ENCODE results near the gene PHKA1. TPM values are rescaled to one million over a fixed set of nuclear protein-coding genes. Genes with fewer than 3 reads are reported as not detected.

Gene PHKA1
- total RNA-seq, 6 experiments from 2014 or later = 0.09 to 0.12 TPM; not detected in 4

DNA sequence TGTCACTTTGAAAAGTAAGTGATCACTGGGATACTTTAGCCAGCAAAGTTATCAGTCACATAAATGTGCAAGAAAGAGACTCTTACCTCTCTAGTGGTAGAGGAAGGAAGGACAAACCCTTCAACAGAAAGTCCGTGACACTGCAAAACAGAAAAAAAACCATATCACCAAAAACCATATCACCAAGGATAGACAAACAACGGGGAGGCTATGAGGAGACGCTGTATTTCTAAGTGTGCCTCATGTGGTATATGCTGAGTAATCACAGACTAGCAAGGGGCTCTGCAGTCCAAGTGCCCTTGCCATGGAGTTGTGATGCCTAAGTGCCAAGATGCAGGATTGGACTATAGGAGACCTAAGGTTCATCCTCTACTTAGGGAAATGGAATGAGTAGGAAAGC, 129.9 kb downstream of the PHKA1 start:
- Mint-ChIP-seq H3K36me3 (ENCODE audit: low read depth) (no peaks in the 10 kb centered on the region), H3K27ac (no peak overlapping the region), H3K27me3 (ENCODE audit: insufficient read depth) (peaks cover 10% of the 10 kb centered on the region; the same call in 1 of the 2 replicates), H3K9me3 (no peaks in the 10 kb centered on the region), H3K4me1 (ENCODE audit: low read depth) (no peaks in the 10 kb centered on the region), H3K4me3 (no peak overlapping the region)
- TF ChIP-seq, protein P1, sequence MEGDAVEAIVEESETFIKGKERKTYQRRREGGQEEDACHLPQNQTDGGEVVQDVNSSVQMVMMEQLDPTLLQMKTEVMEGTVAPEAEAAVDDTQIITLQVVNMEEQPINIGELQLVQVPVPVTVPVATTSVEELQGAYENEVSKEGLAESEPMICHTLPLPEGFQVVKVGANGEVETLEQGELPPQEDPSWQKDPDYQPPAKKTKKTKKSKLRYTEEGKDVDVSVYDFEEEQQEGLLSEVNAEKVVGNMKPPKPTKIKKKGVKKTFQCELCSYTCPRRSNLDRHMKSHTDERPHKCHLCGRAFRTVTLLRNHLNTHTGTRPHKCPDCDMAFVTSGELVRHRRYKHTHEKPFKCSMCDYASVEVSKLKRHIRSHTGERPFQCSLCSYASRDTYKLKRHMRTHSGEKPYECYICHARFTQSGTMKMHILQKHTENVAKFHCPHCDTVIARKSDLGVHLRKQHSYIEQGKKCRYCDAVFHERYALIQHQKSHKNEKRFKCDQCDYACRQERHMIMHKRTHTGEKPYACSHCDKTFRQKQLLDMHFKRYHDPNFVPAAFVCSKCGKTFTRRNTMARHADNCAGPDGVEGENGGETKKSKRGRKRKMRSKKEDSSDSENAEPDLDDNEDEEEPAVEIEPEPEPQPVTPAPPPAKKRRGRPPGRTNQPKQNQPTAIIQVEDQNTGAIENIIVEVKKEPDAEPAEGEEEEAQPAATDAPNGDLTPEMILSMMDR (IDR thresholded peaks at IDR 0.05) = no peak
- no peak for DNase-seq

- H3K36me3 Mint-ChIP-seq (ENCODE audit: low read depth) = no peaks in the 10 kb centered on the region
- no peak overlapping the region for H3K27ac Mint-ChIP-seq
- H3K9me3 Mint-ChIP-seq = no peaks in the 10 kb centered on the region
- TF ChIP-seq, protein P1 (IDR thresholded peaks at IDR 0.05) = no peak
- no peak overlapping the region for H3K4me3 Mint-ChIP-seq
- no peaks in the 10 kb centered on the region for H3K4me1 Mint-ChIP-seq (ENCODE audit: low read depth)
- DNase-seq = no peak
- H3K27me3 Mint-ChIP-seq (ENCODE audit: insufficient read depth) = peaks cover 4% of the 10 kb centered on the region
Observed at GRCh38 chrX:72576141-72576894, 137.8 kb downstream of the PHKA1 start.

DNA sequence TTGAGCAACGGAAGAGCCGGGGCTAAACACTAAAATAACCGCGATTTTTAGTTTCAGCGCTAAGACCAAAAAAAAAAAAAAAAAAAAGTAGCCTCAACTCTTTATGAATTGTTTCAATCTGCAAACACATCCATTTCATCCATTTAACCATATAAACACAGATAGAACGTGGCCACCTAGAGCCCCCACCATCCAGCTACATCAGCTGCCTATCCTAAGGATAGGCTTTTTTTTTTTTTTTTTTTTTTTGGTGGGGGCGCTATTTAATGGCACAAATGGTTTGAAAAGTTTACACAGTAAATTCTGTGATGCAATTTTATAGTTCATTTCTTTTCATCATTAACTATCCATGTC, 141.0 kb downstream of the PHKA1 start:
- no peaks in the 10 kb centered on the region for H3K36me3 Mint-ChIP-seq (ENCODE audit: low read depth)
- H3K9me3 Mint-ChIP-seq = no peaks in the 10 kb centered on the region
- peak overlapping the region; percentile 96 for H3K4me3 Mint-ChIP-seq
- no peak for DNase-seq
- H3K27me3 Mint-ChIP-seq (ENCODE audit: insufficient read depth) = peaks cover 4% of the 10 kb centered on the region
- TF ChIP-seq, protein P1 (IDR thresholded peaks at IDR 0.05) = peak; percentile 37; the same call in 1 of the 2 replicates
- H3K27ac Mint-ChIP-seq = peak overlapping the region; percentile 80; the same call in 1 of the 2 replicates
- H3K4me1 Mint-ChIP-seq (ENCODE audit: low read depth) = peaks cover 21% of the 10 kb centered on the region

GRCh38 chrX:72572248-72573157, 141.6 kb downstream of the PHKA1 start, which contains the start of gene HDAC8:
Gene HDAC8 (minus strand): TSS chrX:72572843. CDS start chrX:72572761, 82 bp downstream.
- Mint-ChIP-seq H3K36me3 (ENCODE audit: low read depth) (no peaks in the 10 kb centered on the region), H3K4me3 (peak within 1 kb of the TSS; percentile 96), H3K9me3 (no peaks in the 10 kb centered on the region), H3K27ac (peak within 1 kb of the TSS; percentile 80), H3K27me3 (ENCODE audit: insufficient read depth) (peaks cover 4% of the 10 kb centered on the region), H3K4me1 (ENCODE audit: low read depth) (peaks cover 21% of the 10 kb centered on the region)
- DNase-seq = peak; percentile 65
- TF ChIP-seq, protein P1 (IDR thresholded peaks at IDR 0.05) = no peak

DNA sequence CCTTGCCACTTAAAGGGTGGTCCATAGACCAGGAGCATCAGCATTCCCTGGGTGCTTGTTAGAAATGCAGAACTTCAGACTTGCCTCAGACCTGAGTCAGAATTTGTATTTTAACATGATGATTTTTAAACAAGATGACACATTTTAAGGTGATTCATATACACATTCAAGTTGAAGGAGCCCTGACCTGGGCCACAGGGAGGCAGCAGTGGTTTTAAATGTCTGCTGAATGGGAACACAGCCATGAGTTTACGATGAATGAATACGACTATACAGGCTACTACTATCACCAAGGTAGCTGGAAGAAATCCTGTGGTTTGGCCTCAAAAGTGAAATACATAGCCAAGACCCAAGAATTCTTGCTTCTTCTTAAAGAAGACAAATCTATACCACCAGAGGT, 144.3 kb downstream of the PHKA1 start:
- Mint-ChIP-seq H3K4me1 (ENCODE audit: low read depth) (peaks cover 21% of the 10 kb centered on the region), H3K9me3 (no peaks in the 10 kb centered on the region), H3K4me3 (no peak overlapping the region; the same call in 1 of the 2 replicates), H3K27ac (peak overlapping the region; percentile 42; the same call in 1 of the 2 replicates), H3K27me3 (ENCODE audit: insufficient read depth) (no peaks in the 10 kb centered on the region; the same call in 1 of the 2 replicates), H3K36me3 (ENCODE audit: low read depth) (no peaks in the 10 kb centered on the region)
- TF ChIP-seq, protein P1 (IDR thresholded peaks at IDR 0.05) = peak; percentile 33; the same call in 1 of the 2 replicates
- peak; percentile 68 for DNase-seq
